GM21515 (cell line): ENCODE data around the gene NFKBIB.

Source experiments
- ATAC-seq: cut with Tn5 transposase; IDR thresholded peaks from one replicate; pipeline ENCODE4 v1.9.1; 2021; ENCODE audit not compliant: unreplicated experiment

NFKBIB gene

DNA sequence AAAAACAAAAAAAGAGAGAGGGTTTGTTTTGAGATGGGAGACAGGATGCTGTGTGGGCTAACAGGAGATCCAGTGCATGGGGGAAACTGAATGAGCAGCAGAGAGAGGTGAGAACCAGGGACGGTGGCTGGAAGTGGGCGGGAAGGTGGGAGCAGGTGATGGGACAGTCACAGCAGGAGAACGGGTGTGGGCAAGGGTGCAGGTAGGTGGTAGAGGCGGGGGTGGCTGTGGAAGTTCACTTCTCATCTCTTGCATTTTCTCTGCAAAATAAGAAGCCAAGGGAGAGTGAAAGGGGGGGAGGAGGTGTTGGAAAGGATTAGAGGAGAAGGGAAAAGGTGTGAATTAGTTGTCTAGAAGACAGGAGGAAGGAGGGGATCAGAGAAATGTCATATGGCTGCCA lies 53.9 kb downstream of the NFKBIB start:
- ATAC-seq: no peak

GRCh38 chr19:38956264-38956663 lies 56.5 kb downstream of the NFKBIB start:
- ATAC-seq: no peak

DNA sequence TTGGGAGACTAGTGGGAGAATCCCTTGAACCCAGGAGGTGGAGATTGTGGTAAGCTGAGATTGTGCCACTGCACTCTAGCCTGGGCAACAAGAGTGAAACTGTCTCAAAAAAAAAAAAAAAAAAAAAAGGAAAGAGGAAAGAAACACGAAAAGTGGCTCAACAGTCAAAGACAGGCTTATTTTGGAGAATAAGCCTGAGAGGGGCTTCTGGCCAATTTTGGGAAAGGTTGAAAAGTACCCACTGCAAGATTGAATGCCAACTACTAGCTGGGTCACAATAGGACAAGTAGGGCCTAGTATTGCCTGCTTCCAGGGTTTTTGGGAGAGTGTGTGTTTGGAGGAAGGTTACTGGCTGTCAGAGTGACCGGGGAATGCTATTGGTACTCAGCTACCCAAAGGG lies 58.5 kb downstream of the NFKBIB start:
- no peak for ATAC-seq
